ENCODE data around the gene NXF1.
"Not testable (repeated sequence)": the region's sequence is repeated elsewhere in the genome, so short reads cannot be mapped to it uniquely, and the experiment has no call there.

NXF1 gene

DNA sequence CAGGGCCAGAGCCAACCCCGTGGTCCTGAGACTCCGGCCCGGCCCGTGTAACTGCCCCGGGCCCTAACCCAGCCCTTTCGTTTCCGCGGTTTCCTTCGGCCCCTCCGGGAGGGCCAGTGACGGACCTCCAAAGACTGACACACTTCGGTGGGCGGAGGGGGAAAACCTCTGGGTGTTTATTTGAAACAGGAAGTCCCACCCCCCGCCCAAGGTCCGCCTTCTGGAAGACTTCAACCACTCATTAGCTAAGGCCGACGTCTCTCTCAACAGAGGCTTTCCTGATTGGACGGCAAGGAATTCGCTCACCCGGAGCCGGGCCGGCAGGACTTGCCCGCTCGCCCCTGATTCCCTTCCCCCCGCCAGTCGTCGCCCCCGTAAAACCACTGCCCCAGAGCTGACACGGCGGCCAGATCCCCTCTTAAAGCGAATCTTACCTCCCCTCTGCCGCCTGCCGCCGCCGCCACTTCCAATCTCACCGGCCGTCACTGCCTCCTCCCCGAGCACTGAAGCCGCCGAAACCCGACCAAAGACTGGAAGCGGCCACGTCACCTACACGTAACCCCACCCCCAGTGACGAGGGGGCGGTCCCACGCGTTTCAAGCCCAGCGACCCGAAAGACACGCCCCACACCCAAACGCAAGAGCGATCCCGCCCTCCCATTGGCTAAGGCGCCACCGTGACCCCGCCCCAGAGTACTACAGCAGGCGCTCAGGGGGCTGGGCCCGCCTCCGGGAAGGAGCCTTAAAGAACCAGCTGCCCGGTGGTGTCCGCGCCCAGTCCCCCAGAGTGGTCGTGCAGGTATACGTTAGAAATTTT is 26.5 kb upstream of the NXF1 start, which contains the start of gene STX5:
STX5 (minus strand) TSS at position 532 of the 816 bp plus-strand sequence. CDS start 808 bp downstream, outside the sequence.
- FAIRE-seq: peak; percentile 18

DNA sequence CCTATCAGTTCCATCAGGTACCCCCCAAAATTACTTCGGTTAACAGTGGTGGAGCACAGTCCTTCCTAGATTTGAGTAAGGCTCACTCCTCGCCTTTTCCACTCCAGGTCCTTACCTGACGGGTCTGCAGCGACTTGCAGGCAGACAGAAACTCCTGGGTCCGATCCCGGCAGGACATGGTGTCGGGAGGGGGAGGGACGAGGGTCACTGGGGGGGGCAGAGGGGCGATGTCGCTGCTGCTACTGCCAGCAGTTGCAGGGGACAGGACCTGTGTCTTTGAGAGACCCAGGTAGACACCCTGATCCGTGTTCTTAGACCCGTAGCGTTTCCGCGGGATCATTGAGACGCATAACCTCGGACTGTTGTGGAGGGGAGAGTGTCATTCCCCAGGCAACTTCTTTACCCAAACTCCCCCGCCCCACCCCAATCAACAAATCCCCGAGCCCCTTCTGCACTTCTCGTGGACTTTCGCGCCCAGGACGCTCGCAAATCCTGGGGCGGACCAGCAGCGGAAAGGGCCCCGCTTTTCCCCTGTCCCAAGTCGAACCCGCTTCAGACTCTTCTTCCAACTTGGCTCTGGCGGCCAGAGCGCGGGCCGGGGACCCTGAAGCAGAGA is 25.8 kb upstream of the NXF1 start:
- FAIRE-seq: no peak

DNA sequence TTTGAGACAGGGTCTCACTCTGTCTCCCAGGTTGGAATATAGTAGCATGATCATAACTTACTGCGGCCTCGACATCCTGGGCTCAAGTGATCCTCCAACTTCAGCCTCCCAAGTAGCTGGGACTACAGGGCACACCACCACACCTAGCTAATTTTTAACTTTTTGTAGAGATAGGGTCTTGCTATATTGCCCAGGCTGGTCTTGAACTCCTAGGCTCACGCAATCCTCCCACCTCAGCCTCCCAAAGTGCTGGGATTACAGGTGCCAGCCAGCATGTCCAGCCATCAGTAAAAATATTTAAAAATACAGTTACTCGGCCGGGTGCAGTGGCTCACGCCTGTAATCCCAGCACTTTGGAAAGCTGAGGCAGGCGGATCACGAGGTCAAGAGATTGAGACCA is 22.9 kb upstream of the NXF1 start:
- not testable (repeated sequence) for FAIRE-seq

DNA sequence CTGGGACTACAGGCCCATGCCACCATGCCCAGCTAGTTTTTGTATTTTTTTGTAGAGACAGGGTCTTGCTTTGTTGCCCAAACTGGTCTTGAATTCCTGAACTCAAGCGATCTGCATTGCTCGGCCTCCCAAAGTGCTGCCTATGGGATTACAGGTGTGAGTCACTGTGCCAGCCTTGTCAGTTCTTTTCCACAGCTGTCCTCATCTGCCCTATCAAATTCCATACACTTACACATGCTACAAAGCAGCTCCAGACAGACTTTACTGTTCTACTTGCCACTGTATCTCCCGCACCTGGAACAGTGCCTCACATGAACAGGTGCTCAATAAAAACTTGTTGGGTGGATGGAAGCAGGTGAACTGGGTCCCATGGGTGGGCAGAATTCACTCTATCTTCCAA is 18.4 kb upstream of the NXF1 start:
- no peak for FAIRE-seq

DNA sequence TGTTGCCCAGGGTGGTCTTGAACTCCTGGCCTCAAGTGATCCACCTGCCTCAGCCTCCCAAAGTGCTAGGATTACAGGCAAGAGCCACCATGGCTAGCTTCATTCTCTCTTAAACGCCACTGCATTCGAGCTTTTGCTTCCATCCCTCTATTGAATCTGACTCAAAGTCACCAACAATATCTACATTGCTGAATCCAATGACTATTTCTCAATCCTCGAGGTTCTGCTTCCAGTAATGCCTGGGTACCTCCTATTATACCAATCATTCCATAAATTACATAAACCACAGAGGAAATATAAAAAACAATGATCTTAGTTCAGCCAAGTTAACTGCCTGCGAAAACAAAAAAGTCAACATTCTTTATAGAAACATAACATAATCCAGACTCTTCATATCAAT is 11.9 kb upstream of the NXF1 start:
- FAIRE-seq: no peak

DNA sequence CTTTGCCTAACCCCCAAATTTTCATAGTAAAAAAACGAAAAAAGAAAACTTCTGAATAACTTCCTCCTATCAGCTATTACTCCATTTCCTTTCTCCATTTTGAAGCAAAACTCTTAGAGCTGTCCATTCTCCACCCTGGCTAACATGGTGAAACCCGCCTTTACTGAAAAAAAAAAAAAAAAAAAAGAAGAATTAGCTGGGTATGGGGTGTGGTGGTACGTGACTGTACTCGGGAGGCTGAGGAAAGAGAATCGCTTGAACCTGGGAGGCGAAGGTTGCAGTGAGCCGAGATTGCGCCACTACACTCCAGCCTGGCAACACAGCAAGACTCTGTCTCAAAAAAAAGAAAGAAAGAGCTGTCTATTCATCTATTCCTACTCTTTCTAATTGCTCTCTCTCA is 11.3 kb upstream of the NXF1 start:
- FAIRE-seq: no peak

DNA sequence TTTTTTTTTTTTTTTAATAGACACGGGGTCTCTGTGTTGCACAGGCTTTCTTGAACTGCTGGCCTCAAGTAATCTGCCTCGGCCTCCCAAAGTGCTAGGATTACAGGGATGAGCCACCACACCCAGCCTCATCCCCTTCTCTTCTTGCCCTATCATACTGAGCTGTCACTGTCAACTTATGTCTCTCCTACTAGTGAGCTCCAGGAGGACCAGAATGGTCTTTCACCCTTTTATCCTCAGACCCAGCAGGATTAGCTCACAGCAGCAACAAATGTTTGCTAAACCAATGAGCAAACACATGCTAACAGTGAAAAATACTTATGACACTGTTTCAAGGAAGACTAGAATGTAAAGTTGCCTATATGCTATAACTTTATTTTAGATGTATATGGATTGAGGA is 6.4 kb upstream of the NXF1 start:
- FAIRE-seq: no peak

DNA sequence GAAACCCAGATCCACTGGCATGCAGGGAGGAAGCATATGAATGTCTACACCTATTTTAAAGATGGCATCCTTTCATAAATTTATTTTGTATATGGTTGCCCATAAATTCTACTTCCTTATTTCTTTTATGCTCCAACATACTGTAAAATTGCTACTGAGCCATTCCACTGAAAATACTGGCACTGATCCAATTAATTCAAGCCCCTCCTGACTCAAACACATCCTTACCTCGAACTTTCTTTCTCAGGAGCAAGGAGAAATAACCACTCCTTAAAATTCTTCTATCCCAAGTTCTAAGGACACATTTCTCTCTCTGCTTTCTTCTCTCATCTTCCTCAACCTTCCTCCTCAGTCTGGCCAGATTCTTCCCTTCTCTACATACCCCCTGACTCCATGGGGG is 5.5 kb upstream of the NXF1 start:
- no peak for FAIRE-seq

DNA sequence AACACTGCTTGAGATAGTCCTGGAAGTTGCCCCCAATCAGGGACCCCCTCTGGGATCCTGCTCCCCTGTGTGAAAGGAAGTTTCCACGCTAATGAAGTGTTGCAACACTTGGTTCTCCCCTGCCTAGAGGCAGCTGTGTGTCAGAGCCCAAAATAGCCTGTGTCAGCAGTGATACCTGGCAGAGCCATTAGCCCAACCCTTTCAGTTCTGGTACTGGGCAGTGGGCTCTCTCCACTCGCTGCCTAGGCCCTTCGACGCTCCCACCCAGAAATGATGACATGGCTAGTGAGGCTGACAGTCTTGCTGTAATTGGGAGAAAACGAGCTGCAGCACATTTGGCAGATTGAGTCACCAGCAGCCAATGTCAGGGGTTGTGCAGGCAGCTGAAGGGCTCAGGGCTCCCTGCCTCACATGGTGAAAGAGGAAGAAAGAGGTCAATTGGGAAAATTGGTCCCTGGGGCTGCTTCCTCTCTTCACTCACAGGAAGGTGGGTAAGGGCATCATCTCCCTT is 1.4 kb upstream of the NXF1 start:
- no peak for FAIRE-seq

DNA sequence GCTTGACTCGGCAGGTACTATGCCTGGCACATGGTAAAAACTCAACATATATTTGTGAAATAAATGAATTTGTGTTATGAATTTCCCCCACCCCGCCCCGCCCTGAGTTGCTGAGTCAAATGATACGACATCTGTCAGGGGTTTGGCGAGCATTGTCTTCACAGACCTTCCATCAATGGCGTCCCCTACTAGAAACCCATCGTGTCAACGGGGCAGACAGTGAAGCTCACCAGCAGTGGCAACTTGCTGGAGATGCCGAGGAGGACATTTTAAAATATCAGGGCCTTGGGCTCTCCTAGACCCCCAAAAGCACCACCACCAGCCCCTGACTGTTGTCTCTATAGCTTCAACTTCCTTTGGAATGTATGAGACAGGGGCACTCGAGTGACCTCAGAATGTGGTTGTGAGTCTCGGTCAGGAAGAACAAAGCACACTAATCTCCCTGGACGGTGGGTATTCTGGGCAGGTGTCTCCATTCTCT is 761 bp upstream of the NXF1 start:
- FAIRE-seq: no peak

DNA sequence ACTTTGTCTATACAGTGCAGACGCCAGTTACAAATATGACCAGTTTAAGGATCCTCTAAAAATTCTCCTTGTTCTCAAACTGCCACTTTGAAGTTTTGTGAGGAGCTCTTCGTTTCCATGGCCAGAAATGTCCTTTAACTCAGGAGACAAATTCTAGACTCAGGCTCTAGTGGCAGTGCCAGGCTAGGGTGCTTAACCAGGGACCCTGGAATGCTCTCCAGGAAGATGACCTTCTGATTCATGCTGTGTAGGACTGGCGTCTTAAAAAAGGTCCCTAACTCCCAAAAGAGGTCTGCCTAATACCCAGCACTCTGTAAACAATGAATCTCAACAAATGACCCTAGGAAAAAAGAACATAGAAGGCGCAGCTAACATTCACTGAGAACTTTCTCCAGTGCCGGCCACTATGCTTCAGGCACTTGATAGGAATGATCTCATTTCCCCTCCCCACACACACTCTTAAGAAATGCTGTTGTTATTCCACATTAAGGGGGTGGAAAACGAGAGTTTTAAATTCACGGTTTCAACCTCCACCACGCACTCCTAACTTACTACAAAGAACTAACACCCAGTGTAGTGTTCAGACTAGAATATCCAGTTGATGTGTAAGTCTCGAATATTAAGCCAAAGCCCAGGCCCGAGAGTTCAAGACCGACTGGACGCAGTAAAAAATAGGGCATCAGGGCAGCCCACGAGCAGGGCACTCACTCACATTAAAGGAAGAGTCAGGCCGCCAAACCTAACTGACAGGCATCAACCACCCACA is 747 bp downstream of the NXF1 start:
- FAIRE-seq: no peak

DNA sequence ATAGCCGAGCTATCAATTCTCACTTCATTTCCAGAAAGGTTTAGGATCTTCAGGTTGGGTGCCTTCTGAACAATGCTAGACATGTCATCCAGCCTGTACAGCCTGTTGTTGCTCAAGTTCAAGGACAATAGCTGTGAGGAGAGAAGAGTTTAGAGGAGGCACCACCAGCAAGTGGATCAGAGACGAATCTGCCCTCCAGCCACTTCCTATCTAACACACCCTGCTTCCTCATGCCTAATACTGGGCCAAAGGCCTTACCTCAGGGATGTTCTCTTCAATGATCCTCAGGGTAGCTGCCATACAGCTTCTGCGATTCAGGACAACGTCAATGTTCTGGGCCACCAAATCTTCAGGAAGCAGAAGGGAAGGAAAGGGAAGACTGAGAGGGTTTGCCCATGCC is 4.2 kb downstream of the NXF1 start:
- no peak for FAIRE-seq

DNA sequence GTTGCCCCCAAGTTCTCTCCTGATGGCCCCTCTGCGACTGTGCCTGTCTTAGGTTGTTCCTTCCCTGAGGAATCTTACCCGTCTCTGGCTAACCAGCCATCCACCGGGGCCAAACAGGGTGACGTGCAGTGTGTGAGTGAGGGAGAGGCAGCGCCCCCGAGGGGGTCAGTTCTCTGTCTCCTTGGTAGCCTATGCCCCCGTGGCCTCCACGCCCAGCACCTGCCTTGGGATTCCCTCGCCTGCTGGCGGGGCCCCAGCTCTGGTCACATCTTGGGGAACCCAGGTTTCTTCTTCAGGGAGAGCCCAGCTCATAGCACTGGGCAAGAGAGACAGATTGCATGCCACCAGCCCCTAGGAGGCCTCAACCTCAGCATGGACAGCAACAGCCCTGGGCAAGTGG is 5.8 kb downstream of the NXF1 start:
- FAIRE-seq: no peak

DNA sequence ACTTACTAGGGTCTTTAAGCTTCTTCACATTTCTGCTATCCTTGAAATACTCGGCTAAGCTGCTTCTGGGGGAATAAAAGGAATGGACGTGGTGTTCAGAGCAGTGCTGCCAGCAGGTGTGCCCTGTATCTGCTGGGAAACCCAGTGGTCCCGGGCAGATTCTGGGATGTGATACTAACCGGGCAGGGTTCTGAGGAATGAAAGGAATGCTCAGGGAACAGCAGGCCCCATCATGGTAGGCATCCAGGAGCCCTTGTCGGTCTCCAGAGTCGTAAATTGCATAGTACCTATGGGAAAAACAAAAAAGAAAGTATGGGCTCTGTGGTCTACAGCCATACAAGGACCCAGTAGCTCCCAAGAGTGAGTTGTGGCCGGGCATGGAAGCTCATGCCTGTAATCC is 9.0 kb downstream of the NXF1 start:
- FAIRE-seq: no peak

DNA sequence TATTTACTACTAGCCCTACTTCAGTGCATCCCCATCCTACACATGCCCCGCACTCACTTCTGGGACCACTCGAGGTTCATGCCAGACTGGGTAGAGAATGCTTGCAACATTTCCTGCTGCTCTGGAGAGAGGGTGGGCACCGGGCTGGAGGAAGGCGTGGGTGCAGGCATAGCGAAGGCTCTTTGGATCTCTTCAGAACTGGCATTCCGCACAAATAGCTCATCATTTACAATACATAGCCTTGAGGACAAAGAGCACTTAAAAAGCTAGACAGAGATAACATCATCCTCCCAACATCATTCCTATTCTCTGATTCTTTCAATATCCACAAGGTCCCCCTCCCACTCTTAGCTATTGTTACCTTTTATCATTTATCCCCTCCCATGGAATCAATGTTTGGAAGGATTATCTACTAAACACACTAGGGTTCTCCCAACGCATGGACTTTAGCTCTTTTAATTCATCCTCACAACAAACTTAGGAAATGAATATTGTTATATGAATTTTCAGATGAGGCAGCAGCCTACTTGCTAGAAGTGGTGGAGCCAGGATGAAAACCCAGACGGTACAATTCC is 11.0 kb downstream of the NXF1 start:
- no peak for FAIRE-seq

DNA sequence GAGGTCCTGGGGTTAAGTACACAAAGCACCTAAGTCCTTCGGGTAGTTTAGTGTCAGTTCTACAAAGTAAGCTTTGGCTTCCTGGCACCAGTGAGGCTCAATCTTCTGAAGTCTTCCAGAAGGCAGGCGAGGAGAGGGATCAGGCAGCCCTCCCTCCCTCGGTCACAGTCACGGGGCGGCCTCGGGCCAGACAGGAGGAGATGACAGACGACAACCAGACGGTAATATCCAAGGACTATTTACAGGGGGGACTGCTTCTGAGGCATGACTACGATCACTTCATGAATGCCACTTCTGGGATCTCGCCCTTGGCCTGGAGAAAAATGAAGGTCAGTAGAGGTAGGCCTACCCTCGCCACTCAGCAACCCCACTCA is 13.1 kb downstream of the NXF1 start:
- no peak for FAIRE-seq

DNA sequence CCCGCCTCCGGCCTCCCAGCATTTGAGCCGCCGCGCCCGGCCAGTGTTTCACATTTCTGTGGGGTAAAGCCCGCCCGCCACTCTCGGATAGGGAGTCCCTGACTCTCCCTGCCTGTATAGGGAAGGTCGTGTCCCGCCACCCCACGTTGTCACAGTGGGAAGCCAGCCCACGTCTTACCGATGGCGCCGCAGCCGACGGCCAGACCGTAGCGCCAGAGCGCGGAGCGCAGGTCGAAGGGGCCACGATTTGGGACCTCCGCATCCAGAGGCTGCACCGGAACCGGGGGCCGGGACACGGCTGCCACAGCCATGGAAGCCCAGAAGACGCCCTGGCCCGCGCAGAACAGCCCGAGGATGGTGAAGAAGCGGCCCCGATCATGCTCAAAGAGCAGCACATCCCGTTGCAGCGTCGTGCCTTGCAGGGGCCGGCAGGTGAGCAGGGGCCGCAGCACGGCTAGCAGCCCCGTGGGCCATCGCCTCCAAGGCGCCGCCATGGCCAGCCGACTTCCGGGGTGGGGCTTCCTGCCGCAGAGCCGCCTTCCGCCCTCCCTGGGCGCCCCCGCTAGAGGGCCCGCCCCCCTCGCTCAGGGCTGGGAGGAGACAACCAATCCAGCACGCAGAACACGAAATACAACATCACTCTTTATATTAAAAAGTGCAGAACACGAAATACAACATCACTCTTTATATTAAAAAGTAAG is 13.6 kb downstream of the NXF1 start, which contains the start of gene TMEM223:
TMEM223 (minus strand) TSS at position 506 of the 701 bp plus-strand sequence; CDS start at position 494, 12 bp downstream.
- FAIRE-seq: no peak

DNA sequence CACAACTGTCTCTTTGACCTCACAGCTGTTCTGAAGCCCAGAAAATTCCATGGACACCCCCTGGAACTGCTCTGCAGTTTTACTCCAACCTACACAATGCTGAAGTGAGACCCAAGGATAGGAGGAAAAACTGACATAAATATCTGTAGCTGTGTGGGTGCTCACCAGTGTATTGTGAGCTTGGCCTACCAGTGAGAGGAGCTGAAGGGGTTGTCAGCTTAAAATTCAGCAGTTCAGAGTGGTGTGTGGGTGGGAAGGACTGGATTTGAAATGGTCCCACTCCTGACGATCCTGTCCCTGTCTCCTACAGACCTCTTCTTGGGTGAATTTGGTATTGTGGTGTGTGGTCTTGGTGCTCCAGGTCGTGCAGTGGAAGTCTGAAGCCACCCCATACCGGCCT is 15.7 kb downstream of the NXF1 start:
- no peak for FAIRE-seq

DNA sequence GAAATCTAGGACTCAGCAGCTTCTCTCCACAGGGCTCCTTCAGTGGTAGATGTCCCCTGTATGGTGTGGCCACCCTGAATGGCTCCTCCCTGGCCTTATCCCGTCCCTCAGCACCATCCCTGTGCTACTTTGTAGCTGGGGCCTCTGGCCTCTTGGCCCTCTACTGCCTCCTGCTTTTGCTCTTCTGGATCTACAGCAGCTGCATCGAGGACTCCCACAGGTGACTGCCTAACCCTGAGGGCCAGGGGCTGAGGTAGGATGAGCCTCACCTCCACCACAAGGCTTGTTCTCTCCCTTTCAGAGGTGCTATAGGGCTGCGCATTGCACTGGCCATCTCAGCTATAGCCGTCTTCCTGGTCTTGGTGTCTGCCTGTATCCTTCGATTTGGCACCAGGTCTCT is 16.2 kb downstream of the NXF1 start:
- no peak for FAIRE-seq

DNA sequence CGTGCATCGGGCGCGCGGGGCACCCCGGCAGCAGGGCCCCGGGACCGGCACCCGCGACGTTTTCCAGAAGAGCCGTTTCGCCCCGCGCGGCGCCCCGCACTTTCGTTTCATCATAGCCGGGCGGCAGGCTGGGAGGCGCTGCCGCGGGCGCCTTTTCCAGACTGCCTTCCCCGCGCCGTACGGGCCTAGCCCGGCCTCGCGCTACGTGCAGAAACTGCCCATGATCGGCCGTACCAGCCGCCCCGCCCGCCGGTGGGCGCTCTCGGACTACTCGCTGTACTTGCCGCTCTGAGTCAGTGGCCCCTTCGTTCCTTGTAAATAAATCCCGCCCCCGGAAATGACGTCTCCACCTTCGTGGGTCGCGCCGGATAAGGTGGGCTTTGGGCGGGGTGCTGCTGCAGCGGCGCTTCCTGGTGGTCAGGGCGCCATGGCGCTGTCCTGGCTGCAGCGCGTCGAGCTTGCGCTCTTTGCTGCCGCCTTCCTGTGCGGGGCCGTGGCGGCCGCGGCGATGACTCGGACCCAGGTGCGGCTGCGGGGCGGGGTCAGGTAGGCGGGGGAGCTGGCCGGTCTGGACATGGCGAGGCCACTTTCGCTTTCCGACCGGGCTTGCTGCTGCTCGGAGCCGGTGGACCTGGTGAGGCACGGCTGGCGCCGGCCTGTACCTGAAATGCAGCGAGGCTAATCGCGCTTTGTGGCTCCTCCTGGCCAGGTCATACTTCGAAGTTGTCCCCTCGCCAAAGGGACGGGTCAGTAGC is 18.1 kb downstream of the NXF1 start, which contains the start of gene TMEM179B:
TMEM179B (plus strand) TSS at position 398 of the 755 bp plus-strand sequence; CDS start at position 428, 30 bp downstream.
- no peak for FAIRE-seq

DNA sequence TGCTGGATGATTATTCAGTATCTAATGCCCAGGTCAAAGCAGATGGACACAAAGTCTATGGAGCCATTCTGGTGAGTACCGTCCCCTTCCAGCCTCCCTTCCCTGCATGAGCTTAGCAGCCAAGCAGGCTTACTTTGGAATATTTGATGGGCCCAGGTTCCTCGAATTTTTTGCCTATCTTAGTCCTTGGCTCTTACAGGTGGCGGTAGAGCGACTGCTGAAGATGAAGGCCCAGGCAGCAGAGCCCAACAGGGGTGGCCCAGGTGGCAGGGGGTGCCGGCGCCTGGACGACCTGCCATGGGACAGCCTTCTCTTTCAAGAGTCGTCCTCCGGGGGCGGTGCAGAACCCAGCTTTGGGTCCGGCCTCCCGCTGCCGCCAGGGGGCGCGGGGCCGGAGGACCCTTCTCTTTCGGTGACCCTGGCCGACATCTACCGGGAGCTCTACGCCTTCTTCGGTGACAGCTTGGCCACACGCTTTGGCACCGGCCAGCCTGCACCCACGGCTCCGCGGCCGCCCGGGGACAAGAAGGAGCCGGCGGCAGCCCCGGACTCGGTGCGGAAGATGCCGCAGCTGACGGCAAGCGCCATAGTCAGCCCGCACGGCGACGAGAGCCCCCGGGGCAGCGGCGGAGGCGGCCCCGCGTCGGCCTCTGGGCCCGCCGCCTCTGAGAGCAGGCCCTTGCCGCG is 18.8 kb downstream of the NXF1 start:
- FAIRE-seq: no peak

Data from colon (tissue), 2 donors.